Erythroblast (primary cell): ENCODE results near the gene PLCB4.

Experiments
- GATA1 ChIP-seq: IDR thresholded peaks from 2 replicates; pipeline ENCODE4 v1.6.1; 2011; ENCODE audit warnings: low read depth, mild to moderate bottlenecking, control low read depth, low read length, moderate library complexity
- POLR2A ChIP-seq: IDR thresholded peaks from 2 replicates; pipeline ENCODE4 v1.6.1; 2011; ENCODE audit warnings: mild to moderate bottlenecking, low read length

GRCh38 chr20:9154464-9155024 lies 85.7 kb downstream of the PLCB4 start:
- TF ChIP-seq POLR2A (no peak), GATA1 (no peak)
